SK-N-SH (cell line): ENCODE results near the gene AMACR.

Experiments used
- CTCF ChIP-seq: fragments of 200-600 bp; sonication (generic); IDR thresholded peaks from 2 replicates; pipeline ENCODE4 v1.6.1; 2017; ENCODE audit warnings: antibody characterized with exemption, mild to moderate bottlenecking, moderate library complexity
- TAF1 ChIP-seq: IDR thresholded peaks from 2 replicates; pipeline ENCODE4 v1.6.1; 2012; ENCODE audit warnings: low read depth, mild to moderate bottlenecking, low read length, moderate library complexity, borderline replicate concordance

- no peak for TF ChIP-seq CTCF
- TF ChIP-seq TAF1 = no peak
Observed at GRCh38 chr5:34038838-34039237, 31.0 kb upstream of the AMACR start.
